ENCODE measurements around the gene SLC45A3.

- TF ChIP-seq EP300 (IDR thresholded peaks at IDR 0.05) (no peak), CTCF (IDR thresholded peaks at IDR 0.05) (no peak)
These were observed 4.3 kb downstream of the SLC45A3 start for GRCh38 chr1:205676002-205676401.

Measured in stomach (tissue), 4 donors.